ENCODE results near the gene EXT2.

EXT2 gene

GRCh38 chr11:44085330-44085729 lies 10.1 kb upstream of the EXT2 start:
- DNase-seq (ENCODE audit: low read depth), result no peak

- no peak for DNase-seq (ENCODE audit: low read depth)
These were observed 7.1 kb upstream of the EXT2 start for GRCh38 chr11:44088377-44088776.

- no peak for DNase-seq (ENCODE audit: low read depth)
These were observed 6.6 kb upstream of the EXT2 start for GRCh38 chr11:44088871-44089270.

- DNase-seq (ENCODE audit: low read depth), result no peak
These were observed 4.9 kb upstream of the EXT2 start for GRCh38 chr11:44090539-44090938.

- peak; percentile 74 for DNase-seq (ENCODE audit: low read depth)
These were observed 1.1 kb upstream of the EXT2 start for GRCh38 chr11:44094260-44094868.

- no peak for DNase-seq (ENCODE audit: low read depth)
These were observed 1.1 kb downstream of the EXT2 start for GRCh38 chr11:44096360-44097185.

GRCh38 chr11:44097821-44098220 lies 2.3 kb downstream of the EXT2 start:
- DNase-seq (ENCODE audit: low read depth), result no peak

- no peak for DNase-seq (ENCODE audit: low read depth)
These were observed 5.6 kb downstream of the EXT2 start for GRCh38 chr11:44101098-44101497.

GRCh38 chr11:44104481-44105294 lies 9.2 kb downstream of the EXT2 start:
- no peak for DNase-seq (ENCODE audit: low read depth)

GRCh38 chr11:44108260-44108659 lies 12.8 kb downstream of the EXT2 start:
- no peak for DNase-seq (ENCODE audit: low read depth)

GRCh38 chr11:44110231-44110679 lies 14.8 kb downstream of the EXT2 start:
- peak; percentile 22 for DNase-seq (ENCODE audit: low read depth)

GRCh38 chr11:44112091-44112821 lies 16.8 kb downstream of the EXT2 start:
- DNase-seq (ENCODE audit: low read depth), result peak; percentile 41

GRCh38 chr11:44113018-44113417 lies 17.5 kb downstream of the EXT2 start:
- DNase-seq (ENCODE audit: low read depth), result no peak

- DNase-seq (ENCODE audit: low read depth), result no peak
These were observed 18.1 kb downstream of the EXT2 start for GRCh38 chr11:44113572-44113971.

- no peak for DNase-seq (ENCODE audit: low read depth)
These were observed 20.9 kb downstream of the EXT2 start for GRCh38 chr11:44116234-44116830.

GRCh38 chr11:44120169-44120568 lies 24.7 kb downstream of the EXT2 start:
- DNase-seq (ENCODE audit: low read depth), result no peak

GRCh38 chr11:44125598-44125997 lies 30.1 kb downstream of the EXT2 start:
- DNase-seq (ENCODE audit: low read depth), result no peak

- DNase-seq (ENCODE audit: low read depth), result no peak
These were observed 30.8 kb downstream of the EXT2 start for GRCh38 chr11:44126304-44126703.

- DNase-seq (ENCODE audit: low read depth), result no peak
These were observed 31.7 kb downstream of the EXT2 start for GRCh38 chr11:44127130-44127529.

GRCh38 chr11:44128729-44129128 lies 33.3 kb downstream of the EXT2 start:
- DNase-seq (ENCODE audit: low read depth), result no peak

GRCh38 chr11:44130751-44131150 lies 35.3 kb downstream of the EXT2 start:
- DNase-seq (ENCODE audit: low read depth), result no peak

All from fibroblast of the conjunctiva (primary cell).